GM06990 (cell line): ENCODE measurements around the gene GDPD5.

Experiments used
- DNase-seq: peaks from one replicate; pipeline ENCODE4 v3.0.0-alpha.2; 2011; ENCODE audit not compliant: insufficient read length; ENCODE audit errors: extremely low read depth
- H3K27me3 ChIP-seq: replicated peaks from 2 replicates; pipeline ENCODE4 v1.6.0; 2011; ENCODE audit warnings: low read length; ENCODE audit not compliant: control insufficient read depth, insufficient read depth
- H3K36me3 ChIP-seq: 2 replicates; pipeline ENCODE4 v1.5.1; 2011; ENCODE audit warnings: low read length; ENCODE audit not compliant: control insufficient read depth, insufficient read depth
- H3K4me3 ChIP-seq: replicated peaks from 2 replicates; pipeline ENCODE4 v1.5.1; 2011; ENCODE audit warnings: low read depth, mild to moderate bottlenecking, control low read depth, low read length
- TF ChIP-seq, protein P1 (sequence below): IDR thresholded peaks from 2 replicates; pipeline ENCODE4 v1.5.1; 2011; ENCODE audit warnings: low read length, control low read depth, mild to moderate bottlenecking, inconsistent platforms; ENCODE audit not compliant: insufficient read depth, poor library complexity, severe bottlenecking

GDPD5 gene

DNA sequence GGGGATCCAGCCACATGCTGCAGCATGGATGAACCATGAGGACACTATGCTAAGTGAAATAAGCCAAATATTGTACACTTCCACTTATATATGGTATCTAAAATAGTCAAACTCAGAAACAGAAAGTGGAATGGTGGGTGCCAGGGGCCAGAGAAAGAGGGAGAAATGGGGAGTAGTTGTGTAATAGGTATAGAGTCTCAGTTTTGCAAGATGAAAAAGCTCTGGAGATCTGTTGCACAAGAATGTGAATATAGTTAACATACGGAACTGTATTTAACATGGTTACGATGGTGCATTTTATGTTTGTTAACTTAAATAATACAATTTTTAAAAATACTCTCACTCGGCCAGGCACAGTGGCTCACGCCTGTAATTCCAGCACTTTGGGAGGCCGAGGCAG lies 21.2 kb downstream of the GDPD5 start:
- H3K36me3 ChIP-seq = no peaks in the 10 kb centered on the region
- no peaks in the 10 kb centered on the region for H3K27me3 ChIP-seq
- no peak for DNase-seq
- H3K4me3 ChIP-seq = no peak overlapping the region
- TF ChIP-seq, protein P1, sequence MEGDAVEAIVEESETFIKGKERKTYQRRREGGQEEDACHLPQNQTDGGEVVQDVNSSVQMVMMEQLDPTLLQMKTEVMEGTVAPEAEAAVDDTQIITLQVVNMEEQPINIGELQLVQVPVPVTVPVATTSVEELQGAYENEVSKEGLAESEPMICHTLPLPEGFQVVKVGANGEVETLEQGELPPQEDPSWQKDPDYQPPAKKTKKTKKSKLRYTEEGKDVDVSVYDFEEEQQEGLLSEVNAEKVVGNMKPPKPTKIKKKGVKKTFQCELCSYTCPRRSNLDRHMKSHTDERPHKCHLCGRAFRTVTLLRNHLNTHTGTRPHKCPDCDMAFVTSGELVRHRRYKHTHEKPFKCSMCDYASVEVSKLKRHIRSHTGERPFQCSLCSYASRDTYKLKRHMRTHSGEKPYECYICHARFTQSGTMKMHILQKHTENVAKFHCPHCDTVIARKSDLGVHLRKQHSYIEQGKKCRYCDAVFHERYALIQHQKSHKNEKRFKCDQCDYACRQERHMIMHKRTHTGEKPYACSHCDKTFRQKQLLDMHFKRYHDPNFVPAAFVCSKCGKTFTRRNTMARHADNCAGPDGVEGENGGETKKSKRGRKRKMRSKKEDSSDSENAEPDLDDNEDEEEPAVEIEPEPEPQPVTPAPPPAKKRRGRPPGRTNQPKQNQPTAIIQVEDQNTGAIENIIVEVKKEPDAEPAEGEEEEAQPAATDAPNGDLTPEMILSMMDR = no peak

DNA sequence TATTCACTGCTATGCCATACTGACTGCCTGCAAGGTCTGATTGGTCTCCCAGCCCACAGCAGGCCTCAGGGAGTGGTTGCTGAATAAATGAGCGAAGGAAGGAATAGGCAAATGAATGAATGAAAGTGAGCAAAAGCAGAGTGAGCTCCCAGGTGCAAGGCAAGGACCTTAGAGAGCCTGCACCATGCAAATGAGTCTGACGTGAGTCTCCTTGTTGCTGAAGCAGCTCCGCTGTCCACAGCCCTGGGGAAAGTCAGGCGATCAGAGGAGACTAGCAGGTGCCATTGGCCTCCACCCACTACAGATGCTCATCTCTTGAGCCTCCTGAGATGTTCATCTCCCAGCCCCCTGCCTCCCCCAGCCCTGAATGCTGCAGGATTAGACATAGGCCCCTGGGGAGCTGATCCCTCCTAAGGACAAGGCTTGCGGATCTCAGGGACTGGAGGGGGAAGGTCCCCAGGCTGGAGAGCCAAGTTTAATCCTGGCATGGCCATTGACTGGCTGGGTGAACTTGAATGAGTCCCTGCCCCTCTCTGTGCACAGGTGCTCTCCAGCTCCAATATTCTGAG lies 22.1 kb downstream of the GDPD5 start:
- no peaks in the 10 kb centered on the region for H3K27me3 ChIP-seq
- H3K36me3 ChIP-seq = no peaks in the 10 kb centered on the region
- DNase-seq = no peak
- no peak overlapping the region for H3K4me3 ChIP-seq
- TF ChIP-seq, protein P1 = no peak

DNA sequence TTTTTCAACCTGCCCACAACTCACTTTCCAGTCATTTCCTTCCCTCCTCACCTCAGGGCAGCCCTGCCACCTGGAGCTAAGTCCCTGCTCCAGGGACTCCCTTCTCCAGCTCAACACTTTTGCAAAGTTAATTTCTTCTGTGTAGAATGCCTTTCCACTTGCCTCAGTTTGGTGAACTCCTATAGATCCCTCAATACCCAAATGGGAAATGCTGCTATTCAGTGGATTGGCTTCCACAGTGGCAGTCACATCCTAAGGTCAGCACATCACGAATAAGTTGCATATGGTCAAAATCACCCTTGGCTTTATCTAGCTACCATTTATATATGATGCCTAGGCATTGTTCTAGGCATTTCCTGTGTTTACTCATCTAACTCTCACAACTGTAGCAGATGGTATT lies 23.6 kb downstream of the GDPD5 start:
- H3K4me3 ChIP-seq = no peak overlapping the region
- DNase-seq = no peak
- no peaks in the 10 kb centered on the region for H3K36me3 ChIP-seq
- TF ChIP-seq, protein P1 = no peak
- H3K27me3 ChIP-seq = no peaks in the 10 kb centered on the region

DNA sequence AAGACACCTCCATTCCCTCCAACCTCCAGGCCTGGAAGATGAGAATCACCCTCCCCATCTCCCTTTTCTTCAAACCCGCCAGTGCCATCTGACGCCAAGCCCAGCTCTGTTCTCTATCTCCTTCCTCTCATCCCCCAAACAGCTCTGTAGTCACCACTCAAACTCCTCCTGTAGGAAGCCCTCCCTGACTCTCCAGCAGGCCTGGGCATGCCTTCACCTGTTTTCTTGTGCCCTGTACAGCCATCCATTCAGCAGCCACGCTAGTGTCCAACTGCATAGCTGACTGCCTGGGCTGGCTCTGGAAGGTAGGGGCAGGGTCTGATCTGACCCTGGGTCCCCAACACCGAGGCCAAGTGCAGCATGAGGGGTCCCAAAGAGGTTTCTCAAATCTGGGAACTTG lies 25.0 kb downstream of the GDPD5 start:
- H3K36me3 ChIP-seq = no peaks in the 10 kb centered on the region
- no peak overlapping the region for H3K4me3 ChIP-seq
- TF ChIP-seq, protein P1 = no peak
- no peak for DNase-seq
- no peaks in the 10 kb centered on the region for H3K27me3 ChIP-seq

DNA sequence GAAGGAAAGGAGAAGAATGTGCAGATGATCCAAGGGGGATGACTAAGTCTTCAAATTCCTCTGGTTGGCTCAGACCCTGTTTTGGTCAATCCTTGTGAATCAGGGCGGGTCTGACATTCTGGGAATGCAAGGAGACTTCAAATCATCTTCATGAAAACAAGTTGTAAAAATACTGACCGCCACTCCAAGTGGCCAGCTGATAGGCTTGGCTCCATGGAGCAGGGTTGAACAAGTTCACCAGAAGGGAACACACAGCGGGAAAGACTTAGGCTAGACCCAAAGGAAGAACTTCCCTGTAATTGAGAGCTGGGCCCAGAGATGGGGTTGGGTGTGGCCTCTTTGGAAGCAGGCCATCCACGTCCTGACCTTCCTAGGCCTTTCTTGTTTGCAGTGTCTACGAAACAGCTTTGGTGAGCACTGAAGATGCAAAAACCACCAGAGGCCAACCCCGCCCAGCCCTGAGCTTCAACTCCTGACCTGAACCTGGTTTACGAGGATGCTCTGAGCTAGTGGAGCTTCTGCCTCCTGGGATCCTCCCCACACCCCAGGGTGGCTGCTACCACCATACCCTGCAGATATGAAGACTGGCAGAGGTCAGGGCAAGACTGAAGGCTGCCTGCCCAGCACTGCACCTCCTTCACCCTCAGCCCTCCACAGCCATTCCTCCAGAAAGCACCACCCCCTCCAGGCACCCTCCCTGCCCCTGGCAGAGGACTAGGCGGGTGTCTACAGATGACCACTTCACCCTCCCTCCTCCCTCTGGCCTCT lies 26.1 kb downstream of the GDPD5 start:
- Histone ChIP-seq H3K27me3 (no peaks in the 10 kb centered on the region), H3K36me3 (no peaks in the 10 kb centered on the region), H3K4me3 (no peak overlapping the region)
- DNase-seq = no peak
- TF ChIP-seq, protein P1 = no peak
